Cardiac fibroblast (primary cell): ENCODE results near the gene PIK3R5.

Source experiments
- DNase-seq, 2 donors: peaks; one replicate each; pipeline versions ENCODE4 v3.0.0 to v3.0.0-alpha.2; 2010; ENCODE audit warnings: low read depth in 2 of 2
- H3K4me3 ChIP-seq, 2 donors: replicated peaks in 1 of 2; 1 replicate in 1 of 2; 2 replicates in 1 of 2; pipeline ENCODE4 v1.5.1; 2011; ENCODE audit warnings: low read depth in 2 of 2, low read length in 2 of 2, mild to moderate bottlenecking in 2 of 2, moderate library complexity in 1 of 2
- TF ChIP-seq, protein P1 (sequence below): IDR thresholded peaks from one replicate; pipeline ENCODE4 v1.5.1; 2011; ENCODE audit warnings: low read depth, mild to moderate bottlenecking, low read length, inconsistent platforms

Gene PIK3R5

GRCh38 chr17:8884336-8884990 is 81.0 kb downstream of the PIK3R5 start:
- DNase-seq, result no peak
- H3K4me3 ChIP-seq, result no peak overlapping the region
- TF ChIP-seq, protein P1, sequence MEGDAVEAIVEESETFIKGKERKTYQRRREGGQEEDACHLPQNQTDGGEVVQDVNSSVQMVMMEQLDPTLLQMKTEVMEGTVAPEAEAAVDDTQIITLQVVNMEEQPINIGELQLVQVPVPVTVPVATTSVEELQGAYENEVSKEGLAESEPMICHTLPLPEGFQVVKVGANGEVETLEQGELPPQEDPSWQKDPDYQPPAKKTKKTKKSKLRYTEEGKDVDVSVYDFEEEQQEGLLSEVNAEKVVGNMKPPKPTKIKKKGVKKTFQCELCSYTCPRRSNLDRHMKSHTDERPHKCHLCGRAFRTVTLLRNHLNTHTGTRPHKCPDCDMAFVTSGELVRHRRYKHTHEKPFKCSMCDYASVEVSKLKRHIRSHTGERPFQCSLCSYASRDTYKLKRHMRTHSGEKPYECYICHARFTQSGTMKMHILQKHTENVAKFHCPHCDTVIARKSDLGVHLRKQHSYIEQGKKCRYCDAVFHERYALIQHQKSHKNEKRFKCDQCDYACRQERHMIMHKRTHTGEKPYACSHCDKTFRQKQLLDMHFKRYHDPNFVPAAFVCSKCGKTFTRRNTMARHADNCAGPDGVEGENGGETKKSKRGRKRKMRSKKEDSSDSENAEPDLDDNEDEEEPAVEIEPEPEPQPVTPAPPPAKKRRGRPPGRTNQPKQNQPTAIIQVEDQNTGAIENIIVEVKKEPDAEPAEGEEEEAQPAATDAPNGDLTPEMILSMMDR, result no peak

DNA sequence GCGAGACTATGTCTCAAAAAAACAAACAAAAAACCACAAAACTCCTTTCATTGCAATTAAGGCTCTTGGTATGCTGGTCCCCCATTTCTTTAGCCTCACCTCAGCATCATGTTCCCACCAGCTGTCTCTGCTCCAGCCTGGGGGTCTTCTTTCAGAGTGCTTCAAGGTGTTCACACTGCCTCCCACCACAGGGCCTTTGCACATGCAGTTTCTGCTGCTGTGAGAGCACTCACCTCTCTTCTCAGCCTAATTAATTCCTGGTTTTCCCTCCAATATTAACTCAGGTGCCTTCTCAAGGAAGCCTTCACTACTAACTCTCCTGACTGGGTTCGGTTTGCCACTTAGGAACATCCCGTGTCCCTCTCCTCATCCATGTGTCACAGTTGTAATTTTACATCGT is 82.2 kb downstream of the PIK3R5 start:
- H3K4me3 ChIP-seq, result no peak overlapping the region
- TF ChIP-seq, protein P1, result no peak
- DNase-seq, result no peak

DNA sequence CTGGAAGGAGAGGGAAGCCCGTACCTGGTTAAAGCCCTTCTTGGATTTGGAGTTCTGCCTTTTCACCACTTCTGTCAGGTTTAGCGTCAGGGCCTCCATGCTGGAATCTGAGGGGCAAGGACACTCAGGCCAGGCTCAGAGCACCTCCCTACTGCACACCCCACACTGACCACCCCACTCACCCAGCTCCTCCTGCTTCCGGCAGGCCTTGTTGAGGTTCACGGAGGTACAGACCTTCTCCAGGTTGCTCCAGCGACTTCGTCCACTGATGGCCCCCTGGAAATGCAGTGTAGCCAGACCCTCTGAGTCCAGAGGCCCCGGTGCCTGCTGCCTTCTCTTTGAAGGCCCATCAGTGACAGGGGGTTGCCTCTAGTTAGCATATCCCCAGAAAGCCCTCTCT is 83.9 kb downstream of the PIK3R5 start:
- TF ChIP-seq, protein P1, result no peak
- no peak for DNase-seq
- no peak overlapping the region for H3K4me3 ChIP-seq

DNA sequence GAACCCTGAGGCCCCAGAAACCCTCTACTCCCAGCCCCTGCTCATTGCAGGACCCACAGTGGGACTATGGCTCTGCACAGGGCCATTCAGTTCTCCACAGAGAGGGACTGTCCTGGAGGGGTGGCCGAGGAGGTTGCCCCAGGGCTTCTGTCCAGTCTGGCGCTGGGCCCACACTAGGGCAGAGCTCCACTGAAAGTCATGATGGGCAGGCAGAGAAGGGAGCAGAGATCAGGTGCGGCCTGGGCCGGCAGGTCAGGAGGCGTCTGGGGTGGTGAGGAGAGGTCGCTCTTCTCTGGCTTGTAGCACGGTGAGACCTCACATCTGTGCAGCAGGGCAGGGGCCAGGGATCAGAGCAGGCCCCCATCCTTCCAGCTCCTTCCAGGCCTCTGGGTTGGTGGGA is 85.0 kb downstream of the PIK3R5 start:
- no peak for DNase-seq
- TF ChIP-seq, protein P1, result no peak
- H3K4me3 ChIP-seq, result no peak overlapping the region

DNA sequence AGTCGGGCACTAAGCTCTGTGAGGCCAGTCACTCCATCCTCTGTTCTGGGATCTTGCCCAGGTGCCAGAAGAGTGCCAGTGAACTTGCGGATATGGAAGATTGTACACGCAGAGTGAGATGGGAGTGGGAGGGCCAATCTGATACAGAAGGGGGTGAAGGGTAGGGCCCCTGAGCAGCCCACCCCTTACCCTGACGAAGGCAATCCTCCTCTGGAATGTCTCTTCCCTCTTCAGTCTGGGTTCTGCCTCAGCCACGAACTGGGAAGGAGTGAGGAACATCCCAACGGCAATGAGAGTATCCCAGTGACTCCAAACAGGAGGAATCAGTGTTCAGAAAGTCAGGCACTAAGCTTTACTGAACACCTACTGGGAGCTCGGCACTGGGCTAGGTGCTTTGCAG is 86.1 kb downstream of the PIK3R5 start:
- TF ChIP-seq, protein P1, result no peak
- no peak for DNase-seq
- no peak overlapping the region for H3K4me3 ChIP-seq

GRCh38 chr17:8877984-8878383 is 87.5 kb downstream of the PIK3R5 start:
- TF ChIP-seq, protein P1, result no peak
- H3K4me3 ChIP-seq, result no peak overlapping the region
- no peak for DNase-seq

DNA sequence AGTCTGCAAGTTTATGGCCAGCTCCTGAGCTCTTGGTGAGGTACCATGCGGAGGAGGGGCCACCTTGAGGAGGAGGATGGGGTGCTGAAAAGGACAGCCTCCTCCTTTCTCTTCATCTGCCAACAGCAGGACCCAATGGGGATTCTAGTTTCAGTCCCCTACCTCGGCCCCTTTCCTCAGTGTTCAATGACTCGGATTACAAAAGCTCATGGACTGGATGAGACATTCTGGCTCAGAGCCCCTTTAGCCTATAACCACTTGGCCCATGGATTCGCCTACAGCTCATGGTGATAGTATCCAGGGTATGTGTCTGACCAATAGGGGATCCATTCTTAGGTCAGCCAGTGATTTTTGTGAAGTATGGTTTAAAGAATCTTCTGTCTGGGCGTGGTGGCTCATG is 89.5 kb downstream of the PIK3R5 start:
- DNase-seq, result peak in 1 of 2 donors; percentile 59
- TF ChIP-seq, protein P1, result no peak
- no peak overlapping the region for H3K4me3 ChIP-seq
